ENCODE results near the gene STK10. TPM values are rescaled to one million over a fixed set of nuclear protein-coding genes. Genes with fewer than 3 reads are reported as not detected.

Gene STK10
- total RNA-seq, 1 donor from 2014 or later = 72.5 TPM

DNA sequence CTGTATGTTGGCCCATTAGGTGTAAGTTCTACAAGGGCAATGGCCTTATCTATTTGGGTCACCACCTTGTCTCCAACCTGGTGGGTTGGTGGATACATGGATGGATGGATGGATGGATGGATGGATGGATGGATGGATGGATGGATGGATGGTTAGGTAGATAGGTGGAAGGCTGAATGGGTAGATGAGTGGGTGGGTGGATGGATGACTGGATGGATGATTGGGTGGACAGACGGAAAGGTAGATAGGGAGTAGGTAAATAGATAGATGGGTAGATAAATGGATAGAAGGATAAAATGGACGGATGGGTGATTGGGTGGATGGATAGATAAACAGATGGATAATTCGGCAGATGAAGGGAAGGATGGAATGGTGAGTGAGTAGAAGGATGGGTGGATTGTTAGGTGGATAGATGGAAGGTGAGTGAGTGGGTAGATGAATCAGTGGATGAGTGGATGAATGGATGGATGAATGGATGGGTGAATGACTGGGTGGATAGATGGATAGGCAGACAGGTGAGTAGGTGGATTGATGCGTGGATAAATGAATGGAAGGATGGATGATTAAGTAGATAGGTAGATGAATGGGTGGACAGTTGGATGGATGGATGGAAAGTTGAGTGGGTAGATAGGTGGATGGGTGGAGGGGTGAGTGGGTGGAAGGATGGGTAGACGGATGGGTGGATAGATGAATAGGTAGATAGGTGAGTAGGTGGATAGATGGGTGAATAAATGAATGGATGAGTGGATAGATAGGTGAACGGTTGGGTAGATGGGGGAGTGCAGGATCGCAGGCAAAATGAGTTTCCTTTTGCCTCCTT, 98.5 kb downstream of the STK10 start:
- TF ChIP-seq, protein P1, sequence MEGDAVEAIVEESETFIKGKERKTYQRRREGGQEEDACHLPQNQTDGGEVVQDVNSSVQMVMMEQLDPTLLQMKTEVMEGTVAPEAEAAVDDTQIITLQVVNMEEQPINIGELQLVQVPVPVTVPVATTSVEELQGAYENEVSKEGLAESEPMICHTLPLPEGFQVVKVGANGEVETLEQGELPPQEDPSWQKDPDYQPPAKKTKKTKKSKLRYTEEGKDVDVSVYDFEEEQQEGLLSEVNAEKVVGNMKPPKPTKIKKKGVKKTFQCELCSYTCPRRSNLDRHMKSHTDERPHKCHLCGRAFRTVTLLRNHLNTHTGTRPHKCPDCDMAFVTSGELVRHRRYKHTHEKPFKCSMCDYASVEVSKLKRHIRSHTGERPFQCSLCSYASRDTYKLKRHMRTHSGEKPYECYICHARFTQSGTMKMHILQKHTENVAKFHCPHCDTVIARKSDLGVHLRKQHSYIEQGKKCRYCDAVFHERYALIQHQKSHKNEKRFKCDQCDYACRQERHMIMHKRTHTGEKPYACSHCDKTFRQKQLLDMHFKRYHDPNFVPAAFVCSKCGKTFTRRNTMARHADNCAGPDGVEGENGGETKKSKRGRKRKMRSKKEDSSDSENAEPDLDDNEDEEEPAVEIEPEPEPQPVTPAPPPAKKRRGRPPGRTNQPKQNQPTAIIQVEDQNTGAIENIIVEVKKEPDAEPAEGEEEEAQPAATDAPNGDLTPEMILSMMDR (IDR thresholded peaks at IDR 0.05) = no peak
- no peak for ATAC-seq
- Histone ChIP-seq H3K9me3 (no peaks in the 10 kb centered on the region), H3K27me3 (ENCODE audit: low read depth) (no peaks in the 10 kb centered on the region), H3K27ac (no peak overlapping the region), H3K36me3 (peaks cover 48% of the 10 kb centered on the region), H3K4me3 (no peak overlapping the region), H3K4me1 (no peaks in the 10 kb centered on the region)
- intact Hi-C loops (cut with DNase I) = no loop called here
- no peak for DNase-seq

DNA sequence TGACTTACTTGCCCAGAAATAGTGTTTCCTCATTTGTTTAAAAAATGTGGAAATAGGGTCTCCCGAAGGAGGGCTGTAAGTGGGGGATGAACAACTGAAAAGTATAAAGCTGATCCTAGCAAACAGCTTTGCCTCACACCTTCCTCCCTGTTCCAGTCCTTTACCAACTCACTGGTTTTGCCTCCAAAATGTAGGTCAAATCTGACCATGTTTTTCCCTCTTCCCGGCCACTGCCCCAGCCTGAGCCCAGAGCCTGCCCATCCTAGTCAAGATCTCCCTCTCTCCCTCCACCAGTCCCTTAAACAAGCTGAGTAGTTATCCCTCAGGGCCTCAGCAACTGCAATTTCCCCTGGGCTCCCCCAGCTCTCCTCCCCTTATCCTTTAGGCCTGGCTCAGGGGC, 99.2 kb downstream of the STK10 start:
- no peaks in the 10 kb centered on the region for H3K27me3 ChIP-seq (ENCODE audit: low read depth)
- DNase-seq (no peak), ATAC-seq (no peak)
- H3K27ac ChIP-seq = no peak overlapping the region
- TF ChIP-seq, protein P1 (IDR thresholded peaks at IDR 0.05) = no peak
- H3K36me3 ChIP-seq = peaks cover 44% of the 10 kb centered on the region
- H3K4me1 ChIP-seq = no peaks in the 10 kb centered on the region
- no peaks in the 10 kb centered on the region for H3K9me3 ChIP-seq
- H3K4me3 ChIP-seq = no peak overlapping the region
- intact Hi-C loops (cut with DNase I) = no loop called here

DNA sequence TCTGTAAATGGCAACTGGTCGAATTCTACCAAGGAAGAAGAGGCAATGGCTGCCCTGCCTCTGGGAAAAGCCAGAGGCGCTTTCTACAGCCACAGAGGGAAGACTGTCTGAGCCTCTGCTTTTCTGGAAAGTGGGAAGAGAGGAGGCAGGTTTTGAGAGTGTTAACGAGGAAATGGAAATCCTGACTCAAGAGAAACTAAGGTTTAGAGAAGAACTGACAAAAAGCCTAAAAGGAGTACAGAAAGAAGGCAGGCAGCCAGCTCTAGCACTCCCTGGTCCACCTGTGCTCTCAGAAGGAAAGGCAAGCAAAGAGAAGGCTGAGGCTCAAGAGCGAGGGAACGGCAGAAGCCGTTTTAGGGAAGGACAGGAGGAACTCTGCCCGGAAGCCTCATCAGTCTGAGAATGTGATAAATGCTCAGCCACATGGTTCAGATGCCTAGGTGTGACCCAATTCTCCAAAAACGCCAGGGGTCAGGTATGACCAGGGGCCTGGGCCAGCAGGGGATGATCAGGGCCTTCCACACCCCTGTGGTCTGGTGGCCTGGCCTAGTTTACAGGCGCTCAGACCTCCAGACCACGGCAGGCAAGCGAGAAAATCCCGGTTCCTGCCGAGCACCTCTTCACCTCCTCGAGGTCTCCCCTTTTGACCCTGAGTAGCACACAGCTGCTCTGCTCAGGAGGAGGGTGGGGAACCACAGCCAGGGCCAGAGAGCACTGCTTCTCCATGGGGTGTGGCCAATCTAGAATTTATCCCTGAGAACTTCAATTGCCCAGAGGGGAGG, 101.6 kb downstream of the STK10 start:
- DNase-seq = no peak
- H3K9me3 ChIP-seq = no peaks in the 10 kb centered on the region
- intact Hi-C loops (cut with DNase I) = no loop called here
- H3K36me3 ChIP-seq = peaks cover 39% of the 10 kb centered on the region
- H3K4me1 ChIP-seq = no peaks in the 10 kb centered on the region
- H3K27ac ChIP-seq = no peak overlapping the region
- no peak overlapping the region for H3K4me3 ChIP-seq
- H3K27me3 ChIP-seq (ENCODE audit: low read depth) = no peaks in the 10 kb centered on the region
- TF ChIP-seq, protein P1 (IDR thresholded peaks at IDR 0.05) = no peak
- peak in 1 of 2 donors; percentile 23 for ATAC-seq

DNA sequence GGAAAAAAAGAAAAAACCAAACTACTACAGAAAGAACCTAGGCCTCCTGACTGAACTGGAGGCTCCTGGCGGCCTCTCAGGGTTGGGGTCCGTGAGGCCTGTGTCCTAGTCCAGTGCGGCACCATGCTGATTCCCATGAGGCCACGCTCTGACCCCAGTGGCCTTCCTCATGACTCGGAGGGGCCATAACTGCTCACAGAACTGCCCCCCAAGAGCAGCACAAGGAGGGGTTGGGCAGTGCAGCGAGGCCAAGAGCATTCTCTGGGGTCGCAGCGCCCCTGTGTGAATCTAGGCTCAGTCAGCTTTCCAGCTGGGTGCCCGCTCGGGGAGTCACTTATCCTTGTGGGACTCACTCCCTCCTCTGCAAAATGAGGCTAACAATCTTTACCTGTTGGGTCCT, 102.3 kb downstream of the STK10 start:
- Histone ChIP-seq H3K9me3 (no peaks in the 10 kb centered on the region), H3K27ac (no peak overlapping the region), H3K4me3 (no peak overlapping the region), H3K36me3 (peaks cover 39% of the 10 kb centered on the region), H3K27me3 (ENCODE audit: low read depth) (no peaks in the 10 kb centered on the region), H3K4me1 (no peaks in the 10 kb centered on the region)
- DNase-seq (no peak), ATAC-seq (no peak)
- intact Hi-C loops (cut with DNase I) = no loop called here
- TF ChIP-seq, protein P1 (IDR thresholded peaks at IDR 0.05) = no peak

DNA sequence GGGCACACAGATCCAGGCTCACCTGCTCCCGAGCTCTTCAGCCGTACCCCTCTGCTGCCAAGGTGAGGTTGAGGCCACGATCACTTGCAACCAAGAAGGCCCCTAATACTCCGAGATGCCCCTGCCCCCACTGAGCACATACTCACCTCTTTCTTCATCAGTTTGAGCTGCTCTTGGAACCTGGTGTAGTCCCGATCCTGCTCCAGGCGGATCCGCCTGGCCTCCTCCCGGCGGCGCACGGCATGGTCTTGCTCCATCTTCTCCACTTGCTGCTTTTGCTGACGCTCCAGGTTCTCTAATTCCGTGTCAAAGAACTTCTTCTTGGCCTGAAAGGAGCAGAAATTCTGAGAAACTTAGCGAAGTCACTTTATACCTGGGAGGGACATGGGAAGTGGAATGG, 105.8 kb downstream of the STK10 start:
- H3K27ac ChIP-seq = no peak overlapping the region
- intact Hi-C loops (cut with DNase I) = no loop called here
- no peak for DNase-seq
- TF ChIP-seq, protein P1 (IDR thresholded peaks at IDR 0.05) = no peak
- peaks cover 45% of the 10 kb centered on the region for H3K36me3 ChIP-seq
- H3K4me1 ChIP-seq = peaks cover 15% of the 10 kb centered on the region
- H3K27me3 ChIP-seq (ENCODE audit: low read depth) = no peaks in the 10 kb centered on the region
- no peak overlapping the region for H3K4me3 ChIP-seq
- H3K9me3 ChIP-seq = no peaks in the 10 kb centered on the region
- ATAC-seq = no peak

Data from lower lobe of right lung (tissue), 2 donors.